ENCODE data around the gene ARHGAP6. TPM values are rescaled to one million over a fixed set of nuclear protein-coding genes. Genes with fewer than 3 reads are reported as not detected.
A peak's percentile ranks its signal among the peaks of the same experiment; 100 is the strongest.

ARHGAP6 gene
- total and polyA plus RNA-seq, 3 experiments from 2014 or later, result not detected

- CTCF ChIA-PET, result interaction anchor here (1.2 kb wide), 1 partner anchor 238 kb away, joined by 3 read pairs; no protein-coding TSS in a partner anchor
Measured at GRCh38 chrX:11537141-11537540, 128.6 kb downstream of the ARHGAP6 start.

GRCh38 chrX:11535156-11535919 lies 130.4 kb downstream of the ARHGAP6 start:
- POLR2A ChIA-PET, result no interaction called here
- no peak for DNase-seq
- no peaks in the 10 kb centered on the region for H3K4me1 Mint-ChIP-seq
- no peaks in the 10 kb centered on the region for H3K36me3 Mint-ChIP-seq
- peak overlapping the region in 1 of 8 donors; percentile 47 for H3K27ac Mint-ChIP-seq
- Histone ChIP-seq H3K27me3 (ENCODE audit: insufficient read depth, low read length, poor library complexity, severe bottlenecking) (no peaks in the 10 kb centered on the region), H3K36me3 (ENCODE audit: insufficient read depth, low read length) (no peaks in the 10 kb centered on the region), H3K4me1 (ENCODE audit: insufficient read depth, low read length) (no peaks in the 10 kb centered on the region), H3K9me3 (ENCODE audit: low read length) (no peaks in the 10 kb centered on the region), H3K4me3 (ENCODE audit: low read length) (no peak overlapping the region), H3K27ac (ENCODE audit: low read depth, low read length) (no peak overlapping the region)
- H3K9me3 Mint-ChIP-seq, result no peaks in the 10 kb centered on the region
- CTCF ChIA-PET, result no interaction called here
- H3K4me3 Mint-ChIP-seq, result no peak overlapping the region
- peaks cover 0 to 11% of the 10 kb centered on the region in 2 donors for H3K27me3 Mint-ChIP-seq

More at GRCh38 chrX:11537141-11537540, 128.6 kb downstream of the ARHGAP6 start:
- H3K9me3 ChIP-seq (ENCODE audit: low read length), result no peaks in the 10 kb centered on the region
- Mint-ChIP-seq H3K27me3 (peaks cover 0 to 13% of the 10 kb centered on the region in 2 donors), H3K9me3 (no peaks in the 10 kb centered on the region), H3K36me3 (no peaks in the 10 kb centered on the region), H3K4me3 (no peak overlapping the region), H3K27ac (no peak overlapping the region), H3K4me1 (no peaks in the 10 kb centered on the region)
- H3K4me1 ChIP-seq (ENCODE audit: insufficient read depth, low read length), result no peaks in the 10 kb centered on the region
- DNase-seq, result no peak
- H3K27me3 ChIP-seq (ENCODE audit: insufficient read depth, low read length, poor library complexity, severe bottlenecking), result no peaks in the 10 kb centered on the region
- H3K36me3 ChIP-seq (ENCODE audit: insufficient read depth, low read length), result no peaks in the 10 kb centered on the region
- POLR2A ChIA-PET, result no interaction called here
- H3K27ac ChIP-seq (ENCODE audit: low read depth, low read length), result no peak overlapping the region
- no peak overlapping the region for H3K4me3 ChIP-seq (ENCODE audit: low read length)

- no peaks in the 10 kb centered on the region for H3K36me3 Mint-ChIP-seq
- H3K27me3 Mint-ChIP-seq, result peaks cover 0 to 4% of the 10 kb centered on the region in 2 donors
- CTCF ChIA-PET, result no interaction called here
- H3K4me1 ChIP-seq (ENCODE audit: insufficient read depth, low read length), result no peaks in the 10 kb centered on the region
- H3K4me1 Mint-ChIP-seq, result no peaks in the 10 kb centered on the region
- no peak overlapping the region for H3K4me3 ChIP-seq (ENCODE audit: low read length)
- no peaks in the 10 kb centered on the region for H3K27me3 ChIP-seq (ENCODE audit: insufficient read depth, low read length, poor library complexity, severe bottlenecking)
- no peaks in the 10 kb centered on the region for H3K9me3 ChIP-seq (ENCODE audit: low read length)
- POLR2A ChIA-PET, result no interaction called here
- no peaks in the 10 kb centered on the region for H3K36me3 ChIP-seq (ENCODE audit: insufficient read depth, low read length)
- peak in 2 of 5 donors; percentile 67 to 68 for DNase-seq
- no peak overlapping the region for H3K27ac ChIP-seq (ENCODE audit: low read depth, low read length)
- H3K27ac Mint-ChIP-seq, result no peak overlapping the region
- no peak overlapping the region for H3K4me3 Mint-ChIP-seq
- H3K9me3 Mint-ChIP-seq, result no peaks in the 10 kb centered on the region
Measured at GRCh38 chrX:11533199-11533651, 132.5 kb downstream of the ARHGAP6 start.

- Histone ChIP-seq H3K27me3 (ENCODE audit: insufficient read depth, low read length, poor library complexity, severe bottlenecking) (no peaks in the 10 kb centered on the region), H3K27ac (ENCODE audit: low read depth, low read length) (no peak overlapping the region), H3K4me1 (ENCODE audit: insufficient read depth, low read length) (no peaks in the 10 kb centered on the region), H3K4me3 (ENCODE audit: low read length) (no peak overlapping the region), H3K9me3 (ENCODE audit: low read length) (no peaks in the 10 kb centered on the region), H3K36me3 (ENCODE audit: insufficient read depth, low read length) (no peaks in the 10 kb centered on the region)
- DNase-seq, result no peak
- POLR2A ChIA-PET, result no interaction called here
- Mint-ChIP-seq H3K27me3 (peaks cover 0 to 6% of the 10 kb centered on the region in 2 donors), H3K36me3 (no peaks in the 10 kb centered on the region), H3K4me3 (no peak overlapping the region), H3K9me3 (no peaks in the 10 kb centered on the region), H3K27ac (no peak overlapping the region), H3K4me1 (no peaks in the 10 kb centered on the region)
- CTCF ChIA-PET, result no interaction called here
Measured at GRCh38 chrX:11532291-11533078, 133.2 kb downstream of the ARHGAP6 start.

DNA sequence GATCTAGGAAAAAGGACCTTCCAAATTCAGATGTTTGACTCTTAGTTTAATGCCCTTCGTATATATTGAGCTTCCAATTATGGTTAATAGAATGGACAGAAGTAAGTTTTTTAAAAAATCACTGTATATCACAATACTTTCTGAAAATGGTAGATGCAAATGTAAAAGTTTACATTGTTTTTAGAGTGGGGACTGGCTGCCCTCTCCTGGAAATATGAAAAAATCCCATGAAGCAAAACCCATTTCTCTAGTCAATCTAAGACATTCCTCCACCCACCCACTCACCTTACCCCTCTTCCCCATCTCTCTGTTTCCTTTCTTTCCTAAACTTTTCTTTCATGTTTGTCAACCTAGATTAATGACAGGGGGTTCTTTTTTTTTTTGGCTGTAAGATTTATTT lies 134.5 kb downstream of the ARHGAP6 start:
- H3K36me3 ChIP-seq (ENCODE audit: insufficient read depth, low read length), result no peaks in the 10 kb centered on the region
- H3K4me1 ChIP-seq (ENCODE audit: insufficient read depth, low read length), result no peaks in the 10 kb centered on the region
- no peak for DNase-seq
- no peaks in the 10 kb centered on the region for H3K36me3 Mint-ChIP-seq
- H3K4me3 ChIP-seq (ENCODE audit: low read length), result no peak overlapping the region
- H3K27ac Mint-ChIP-seq, result peak overlapping the region in 1 of 8 donors; percentile 1
- no peaks in the 10 kb centered on the region for H3K9me3 Mint-ChIP-seq
- no peak overlapping the region for H3K4me3 Mint-ChIP-seq
- ChIA-PET POLR2A (no interaction called here), CTCF (interaction anchor here (1.6 kb wide), 1 partner anchor 238 kb away, joined by 3 read pairs; no protein-coding TSS in a partner anchor)
- no peaks in the 10 kb centered on the region for H3K4me1 Mint-ChIP-seq
- no peaks in the 10 kb centered on the region for H3K27me3 ChIP-seq (ENCODE audit: insufficient read depth, low read length, poor library complexity, severe bottlenecking)
- no peaks in the 10 kb centered on the region for H3K9me3 ChIP-seq (ENCODE audit: low read length)
- peaks cover 0 to 2% of the 10 kb centered on the region in 2 donors for H3K27me3 Mint-ChIP-seq
- no peak overlapping the region for H3K27ac ChIP-seq (ENCODE audit: low read depth, low read length)

- Histone ChIP-seq H3K36me3 (ENCODE audit: insufficient read depth, low read length) (no peaks in the 10 kb centered on the region), H3K27me3 (ENCODE audit: insufficient read depth, low read length, poor library complexity, severe bottlenecking) (no peaks in the 10 kb centered on the region), H3K4me3 (ENCODE audit: low read length) (no peak overlapping the region), H3K9me3 (ENCODE audit: low read length) (no peaks in the 10 kb centered on the region), H3K4me1 (ENCODE audit: insufficient read depth, low read length) (no peaks in the 10 kb centered on the region), H3K27ac (ENCODE audit: low read depth, low read length) (no peak overlapping the region)
- H3K27ac Mint-ChIP-seq, result no peak overlapping the region
- POLR2A ChIA-PET, result no interaction called here
- H3K4me3 Mint-ChIP-seq, result no peak overlapping the region
- CTCF ChIA-PET, result interaction anchor here (1.6 kb wide), 1 partner anchor 239 kb away, joined by 3 read pairs; no protein-coding TSS in a partner anchor
- H3K4me1 Mint-ChIP-seq, result no peaks in the 10 kb centered on the region
- H3K27me3 Mint-ChIP-seq, result peaks cover 0 to 2% of the 10 kb centered on the region in 2 donors
- no peak for DNase-seq
- H3K9me3 Mint-ChIP-seq, result no peaks in the 10 kb centered on the region
- no peaks in the 10 kb centered on the region for H3K36me3 Mint-ChIP-seq
Measured at GRCh38 chrX:11530621-11531020, 135.1 kb downstream of the ARHGAP6 start.

DNA sequence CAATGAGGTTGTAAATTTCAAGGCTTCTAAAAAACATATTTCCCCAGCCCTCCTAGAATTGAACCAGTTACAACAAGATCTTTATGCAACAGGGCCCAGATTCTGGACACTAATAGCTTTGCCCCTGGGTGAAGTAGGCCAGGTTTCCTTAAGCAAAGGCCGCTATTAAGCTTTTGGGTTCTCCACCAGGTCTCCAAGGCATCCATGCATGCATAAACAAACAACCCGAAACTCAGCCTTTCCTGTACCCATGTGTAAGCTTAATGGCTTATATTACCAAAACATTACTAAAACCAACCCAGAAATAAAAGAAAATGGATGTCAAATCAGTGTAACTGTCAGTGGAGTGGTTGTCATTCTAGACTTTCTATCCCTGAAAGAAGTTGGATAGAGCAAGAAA lies 137.1 kb downstream of the ARHGAP6 start:
- no peak for DNase-seq
- Histone ChIP-seq H3K4me1 (ENCODE audit: insufficient read depth, low read length) (no peaks in the 10 kb centered on the region), H3K27me3 (ENCODE audit: insufficient read depth, low read length, poor library complexity, severe bottlenecking) (no peaks in the 10 kb centered on the region), H3K4me3 (ENCODE audit: low read length) (no peak overlapping the region), H3K9me3 (ENCODE audit: low read length) (no peaks in the 10 kb centered on the region), H3K27ac (ENCODE audit: low read depth, low read length) (no peak overlapping the region), H3K36me3 (ENCODE audit: insufficient read depth, low read length) (no peaks in the 10 kb centered on the region)
- Mint-ChIP-seq H3K36me3 (no peaks in the 10 kb centered on the region), H3K4me3 (no peak overlapping the region), H3K4me1 (no peaks in the 10 kb centered on the region), H3K27ac (no peak overlapping the region), H3K27me3 (peaks cover 0 to 10% of the 10 kb centered on the region in 2 donors), H3K9me3 (no peaks in the 10 kb centered on the region)
- CTCF ChIA-PET, result interaction anchor here (1.1 kb wide), 1 partner anchor 246 kb away, joined by 4 read pairs; no protein-coding TSS in a partner anchor
- POLR2A ChIA-PET, result no interaction called here

- H3K36me3 ChIP-seq (ENCODE audit: insufficient read depth, low read length), result no peaks in the 10 kb centered on the region
- Mint-ChIP-seq H3K4me3 (no peak overlapping the region), H3K27ac (no peak overlapping the region), H3K9me3 (peaks cover 0 to 3% (median 0%) of the 10 kb centered on the region in 5 donors), H3K4me1 (no peaks in the 10 kb centered on the region), H3K27me3 (peaks cover 0 to 20% of the 10 kb centered on the region in 2 donors), H3K36me3 (no peaks in the 10 kb centered on the region)
- H3K4me1 ChIP-seq (ENCODE audit: insufficient read depth, low read length), result no peaks in the 10 kb centered on the region
- no peaks in the 10 kb centered on the region for H3K9me3 ChIP-seq (ENCODE audit: low read length)
- ChIA-PET POLR2A (no interaction called here), CTCF (no interaction called here)
- DNase-seq, result no peak
- H3K4me3 ChIP-seq (ENCODE audit: low read length), result no peak overlapping the region
- H3K27ac ChIP-seq (ENCODE audit: low read depth, low read length), result no peak overlapping the region
- no peaks in the 10 kb centered on the region for H3K27me3 ChIP-seq (ENCODE audit: insufficient read depth, low read length, poor library complexity, severe bottlenecking)
Measured at GRCh38 chrX:11525685-11526084, 140.0 kb downstream of the ARHGAP6 start.

Measured in CD8-positive, alpha-beta memory T cell (primary cell).